ENCODE measurements around the gene CPNE5.

CPNE5 gene

DNA sequence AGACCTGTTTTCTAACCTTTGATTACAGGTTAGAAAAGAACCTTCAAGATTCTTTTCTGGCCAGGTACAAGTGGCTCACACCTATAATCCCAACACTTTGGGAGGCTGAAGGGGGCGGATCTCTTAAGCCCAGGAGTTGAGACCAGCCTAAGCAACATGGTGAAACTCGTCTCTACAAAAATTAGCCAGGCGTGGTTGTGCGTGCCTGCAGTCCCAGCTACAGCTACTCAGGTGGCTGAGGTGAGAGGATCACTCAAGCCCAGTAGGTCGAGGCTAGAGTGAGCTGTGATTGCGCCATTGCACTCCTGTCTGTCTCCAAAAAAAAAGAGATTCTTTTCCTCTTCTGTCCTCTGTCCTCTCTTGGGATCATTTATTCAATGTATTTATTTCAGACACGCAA, 20.9 kb upstream of the CPNE5 start:
- DNase-seq = no peak
- intact Hi-C loops (cut with DNase I) = no loop called here

- intact Hi-C loops (cut with DNase I) = loop anchor here (10.0 kb wide), 1 partner anchor 244 kb away; no protein-coding TSS in a partner anchor
- no peak for DNase-seq
Measured at GRCh38 chr6:36858407-36858981, 19.2 kb upstream of the CPNE5 start.

- DNase-seq = no peak
- intact Hi-C loops (cut with DNase I) = loop anchor here (10.0 kb wide), 1 partner anchor 243 kb away; no protein-coding TSS in a partner anchor
Measured at GRCh38 chr6:36857325-36857724, 18.1 kb upstream of the CPNE5 start.

- intact Hi-C loops (cut with DNase I) = loop anchor here (10.0 kb wide), 1 partner anchor 241 kb away; no protein-coding TSS in a partner anchor
- DNase-seq = no peak
Measured at GRCh38 chr6:36856277-36856676, 17.0 kb upstream of the CPNE5 start.

DNA sequence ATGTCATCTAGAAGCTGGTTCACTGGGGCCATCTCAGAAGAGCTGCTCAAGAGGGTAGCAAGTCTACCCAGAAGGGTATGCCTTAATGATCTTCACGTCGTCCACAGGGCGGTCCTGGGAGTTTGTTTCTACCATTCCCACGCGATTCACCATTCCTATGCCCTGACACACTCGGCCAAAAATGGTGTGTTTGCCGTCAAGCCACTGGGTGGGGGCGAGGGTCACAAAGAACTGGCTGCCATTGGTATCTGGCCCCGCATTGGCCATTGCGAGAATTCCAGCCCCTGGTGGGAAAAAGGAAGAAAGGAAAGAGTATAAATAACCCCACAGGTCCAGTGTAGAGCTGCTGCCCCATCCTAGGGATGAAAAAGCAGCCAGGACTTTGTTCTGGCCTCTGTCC, 16.5 kb upstream of the CPNE5 start:
- intact Hi-C loops (cut with DNase I) = loop anchor here (10.0 kb wide), 1 partner anchor 241 kb away; no protein-coding TSS in a partner anchor
- DNase-seq = no peak

DNA sequence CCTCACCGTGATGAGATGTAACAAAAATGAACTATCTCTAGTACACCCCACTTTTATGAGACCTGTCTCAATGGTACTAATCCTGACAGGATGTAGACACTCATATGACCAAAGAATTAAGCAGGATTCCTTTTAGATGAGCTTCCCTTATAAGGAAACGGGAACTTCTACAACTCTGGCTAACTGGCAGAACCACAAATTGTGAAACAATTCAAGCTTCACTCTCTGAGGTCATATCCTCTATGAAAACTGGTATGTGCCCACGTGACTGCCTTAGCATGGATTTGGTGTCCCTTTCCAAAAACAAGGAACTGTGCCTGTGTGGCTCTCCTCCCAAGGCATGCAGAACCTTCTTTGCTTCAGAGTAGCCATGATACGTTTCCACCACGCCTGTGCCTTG, 14.1 kb upstream of the CPNE5 start:
- intact Hi-C loops (cut with DNase I) = loop anchor here (10.0 kb wide), 1 partner anchor 239 kb away; no protein-coding TSS in a partner anchor

GRCh38 chr6:36852481-36853147, 13.4 kb upstream of the CPNE5 start:
- DNase-seq = no peak
- intact Hi-C loops (cut with DNase I) = loop anchor here (10.0 kb wide), 1 partner anchor 238 kb away; no protein-coding TSS in a partner anchor

More for the DNA sequence above, 14.1 kb upstream of the CPNE5 start:
- no peak for DNase-seq

- DNase-seq = no peak
- intact Hi-C loops (cut with DNase I) = loop anchor here (1.0 to 10.0 kb wide), 2 partner anchors 85 to 237 kb away; no protein-coding TSS in a partner anchor
Measured at GRCh38 chr6:36851626-36852025, 12.4 kb upstream of the CPNE5 start.

- intact Hi-C loops (cut with DNase I) = loop anchor here (1.0 to 10.0 kb wide), 2 partner anchors 85 to 236 kb away; no protein-coding TSS in a partner anchor
Measured at GRCh38 chr6:36851149-36851614, 11.9 kb upstream of the CPNE5 start.

DNA sequence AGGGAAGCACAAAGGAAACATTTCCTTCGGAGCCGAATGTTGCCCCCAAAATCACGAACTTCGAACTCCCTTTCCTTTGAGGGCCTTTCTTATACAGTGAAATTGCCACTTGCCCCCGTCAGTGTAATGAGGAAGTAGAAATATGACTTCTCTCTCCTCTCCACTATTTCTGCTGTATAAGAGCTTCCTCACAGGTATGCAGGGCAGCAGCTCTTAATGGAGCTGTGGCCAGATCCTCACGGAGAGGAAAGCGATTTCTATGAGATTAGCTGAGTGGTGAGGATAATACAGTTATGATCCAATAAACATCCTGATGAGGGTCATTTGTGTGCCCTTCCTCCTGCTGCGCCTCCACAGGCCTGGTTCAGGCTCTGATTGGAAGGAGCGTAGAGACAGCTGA, 10.8 kb upstream of the CPNE5 start:
- intact Hi-C loops (cut with DNase I) = loop anchor here (10.0 kb wide), 1 partner anchor 235 kb away; no protein-coding TSS in a partner anchor
- DNase-seq = no peak

More at GRCh38 chr6:36851149-36851614, 11.9 kb upstream of the CPNE5 start:
- peak in 2 of 10 donors; percentile 54 to 63 for DNase-seq

- intact Hi-C loops (cut with DNase I) = no loop called here
- DNase-seq = no peak
Measured at GRCh38 chr6:36848658-36849441, 9.6 kb upstream of the CPNE5 start.

GRCh38 chr6:36847991-36848390, 8.7 kb upstream of the CPNE5 start:
- intact Hi-C loops (cut with DNase I) = no loop called here
- DNase-seq = no peak

- intact Hi-C loops (cut with DNase I) = no loop called here
- DNase-seq = no peak
Measured at GRCh38 chr6:36847152-36847551, 7.9 kb upstream of the CPNE5 start.

- no peak for DNase-seq
- intact Hi-C loops (cut with DNase I) = no loop called here
Measured at GRCh38 chr6:36845233-36845632, 6.0 kb upstream of the CPNE5 start.

GRCh38 chr6:36844232-36845170, 5.3 kb upstream of the CPNE5 start:
- DNase-seq = no peak
- intact Hi-C loops (cut with DNase I) = no loop called here

DNA sequence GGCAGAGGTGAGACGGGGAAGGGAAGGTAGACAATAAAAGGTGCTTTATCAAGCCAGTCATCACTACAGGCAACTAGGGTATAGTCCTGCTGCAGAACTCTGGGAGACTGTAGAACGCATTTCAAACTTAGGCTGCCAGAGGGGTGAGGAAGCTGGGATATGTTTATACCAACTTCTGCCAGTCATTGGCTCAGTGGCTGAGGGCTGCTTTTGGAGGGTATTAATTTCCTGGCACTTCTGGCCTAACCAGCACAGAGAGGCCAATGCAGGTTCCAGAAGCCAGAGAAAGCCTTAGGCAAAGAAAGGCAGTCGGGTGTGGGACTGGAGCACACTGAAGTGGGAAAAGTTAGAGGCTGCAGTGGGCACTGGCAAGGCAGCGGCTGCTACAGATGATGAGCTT, 3.9 kb upstream of the CPNE5 start:
- no peak for DNase-seq
- intact Hi-C loops (cut with DNase I) = no loop called here

GRCh38 chr6:36841756-36842155, 2.5 kb upstream of the CPNE5 start:
- DNase-seq = no peak
- intact Hi-C loops (cut with DNase I) = no loop called here

DNA sequence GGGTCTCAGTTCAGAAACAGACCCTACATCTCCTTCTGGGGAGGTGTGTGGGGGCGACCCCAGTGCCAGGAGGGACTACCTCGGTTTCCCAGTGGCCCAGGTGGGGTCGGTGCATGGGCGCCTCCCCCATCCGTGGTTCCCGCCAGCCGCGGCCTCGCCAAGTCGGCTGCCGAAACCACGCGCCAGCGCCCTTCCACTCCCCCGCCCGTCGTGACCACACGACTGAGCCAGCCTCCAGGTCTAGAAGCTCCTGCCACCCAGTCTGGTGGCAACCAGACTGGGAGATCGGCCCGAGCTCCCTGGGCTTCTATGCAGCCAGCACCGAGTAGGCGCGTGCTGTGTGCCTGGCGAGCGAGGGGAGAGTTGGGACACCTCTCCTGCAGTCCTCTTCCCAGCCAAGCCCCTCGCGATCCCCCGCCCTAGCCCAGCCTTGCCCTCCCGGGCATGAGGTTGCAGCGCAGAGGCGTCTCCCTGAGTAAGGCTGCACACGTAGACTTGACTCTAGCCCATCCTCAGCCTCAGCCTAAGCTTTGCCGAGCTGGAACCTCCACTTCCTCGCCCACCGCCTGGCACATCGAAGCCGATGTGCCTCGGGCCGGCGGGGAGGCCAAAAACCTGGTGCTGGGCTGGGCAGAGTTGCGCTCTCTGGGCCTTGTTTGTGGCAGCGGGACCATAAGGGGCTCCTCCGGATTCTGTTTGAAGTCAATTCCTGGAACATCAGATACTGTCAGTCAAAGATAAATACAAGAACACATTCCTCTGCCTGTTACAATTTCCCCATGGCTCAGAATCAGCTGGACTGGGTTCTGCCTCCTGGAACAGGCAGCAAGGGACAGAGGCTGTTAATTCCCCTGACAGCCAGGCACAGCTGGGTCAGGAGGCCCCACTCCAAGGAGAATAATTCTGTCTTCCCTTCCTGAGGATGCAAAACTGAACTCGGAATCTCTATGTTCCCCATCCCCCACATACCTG, 1.5 kb upstream of the CPNE5 start:
- intact Hi-C loops (cut with DNase I) = no loop called here
- peak in 6 of 10 donors; percentile 31 to 91 (median 70) for DNase-seq
